Esophagus muscularis mucosa (tissue), 4 donors: Measurements from ENCODE around the gene ADAMTS7. TPM values are rescaled to one million over a fixed set of nuclear protein-coding genes. Genes with fewer than 3 reads are reported as not detected.
"Not testable (repeated sequence)": the region's sequence is repeated elsewhere in the genome, so short reads cannot be mapped to it uniquely, and the experiment has no call there.

ENCODE experiments used
- DNase-seq: peaks from one replicate; pipeline ENCODE4 v3.0.0-alpha.2; 2017; ENCODE audit errors: extremely low spot score
- H3K27ac ChIP-seq, 4 donors: fragments of 200-600 bp; sonication (generic); replicated peaks in 1 of 4; 1 replicate in 3 of 4; 2 replicates in 1 of 4; pipeline ENCODE4 v1.5.1; 2016 to 2019; ENCODE audit warnings: mild to moderate bottlenecking in 1 of 4
- H3K27me3 ChIP-seq, 4 donors: fragments of 200-600 bp; sonication (generic); one replicate each; pipeline versions ENCODE4 v1.5.1 to v1.6.0; 2016 to 2019
- H3K36me3 ChIP-seq, 4 donors: fragments of 200-600 bp; sonication (generic); one replicate each; pipeline ENCODE4 v1.5.1; 2016 to 2019
- H3K4me1 ChIP-seq, 4 donors: fragments of 200-600 bp; sonication (generic); one replicate each; pipeline ENCODE4 v1.5.1; 2016 to 2019
- H3K4me3 ChIP-seq, 4 donors: fragments of 200-600 bp; sonication (generic); 1 replicate in 2 of 4; 2 replicates in 2 of 4; pipeline ENCODE4 v1.5.1; 2016 to 2019; ENCODE audit warnings: mild to moderate bottlenecking in 4 of 4, moderate library complexity in 1 of 4
- H3K9me3 ChIP-seq, 4 donors: fragments of 200-600 bp; sonication (generic); 1 replicate in 3 of 4; 2 replicates in 1 of 4; pipeline ENCODE4 v1.5.1; 2016 to 2019
- EP300 ChIP-seq: sonication (generic); formaldehyde crosslinking; IDR thresholded peaks from one replicate; pipeline ENCODE4 v1.6.1; 2017; ENCODE audit warnings: antibody characterized with exemption
- POLR2A ChIP-seq: fragments of 450-650 bp; IDR thresholded peaks from one replicate; pipeline ENCODE4 v1.6.1; 2017; ENCODE audit warnings: antibody characterized with exemption, moderate library complexity, mild to moderate bottlenecking, low read depth
- POLR2AphosphoS5 ChIP-seq, 2 donors: sonication (generic); formaldehyde crosslinking; IDR thresholded peaks; one replicate each; pipeline ENCODE4 v1.6.1; 2017; ENCODE audit warnings: antibody characterized with exemption in 2 of 2
- WGBS: methylation state at CpG from one replicate; pipeline ENCODE4 v1.1.5; 2018; 5-methylcytosine and 5-hydroxymethylcytosine counted together
- intact Hi-C: fragments of 100-400 bp; cut with DNase I; formaldehyde crosslinking; loops from one replicate; pipeline ENCODE4 v1.15.1; 2023
- total RNA-seq, 4 donors: library from RNA; depleted of rRNA; stranded (reverse); fragments of >200 nt; gene quantifications; one replicate each; pipeline versions ENCODE4 v1.1.0 to v1.2.1, GENCODE V29; 2016
- TF ChIP-seq, protein P1 (sequence below), 3 experiments: fragments of 200-600 bp in 2 of 3; fragments of 450-650 bp in 1 of 3; sonication (generic) in 2 of 3; IDR thresholded peaks; one replicate each; pipeline ENCODE4 v1.5.1; 2017 to 2019; ENCODE audit warnings: antibody characterized with exemption in 3 of 3, mild to moderate bottlenecking in 2 of 3, moderate library complexity in 1 of 3

Gene ADAMTS7
- total RNA-seq, 4 donors from 2014 or later: 2.0 to 4.6 (median 2.3) TPM

DNA sequence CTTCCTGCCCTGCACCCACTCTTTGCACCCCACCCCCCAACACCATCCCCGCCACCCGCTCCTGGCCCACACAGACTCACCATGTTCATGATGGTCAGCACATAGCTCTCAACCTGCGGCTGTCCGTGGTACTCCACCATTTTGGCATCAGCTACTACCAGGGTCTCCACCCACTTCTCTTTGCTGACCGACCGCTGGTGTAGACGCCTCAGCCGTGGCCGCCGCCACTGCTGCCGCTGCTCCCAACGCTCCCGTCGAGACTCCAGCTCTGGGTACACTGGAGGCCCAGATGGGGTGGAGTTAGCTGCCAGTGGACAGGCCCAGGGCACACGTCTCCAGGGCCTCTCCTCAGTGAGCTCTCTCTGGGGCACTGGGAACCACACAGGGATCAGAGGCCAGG is 14.8 kb downstream of the ADAMTS7 start:
- Histone ChIP-seq H3K27me3 (no peaks in the 10 kb centered on the region), H3K4me3 (no peak overlapping the region), H3K36me3 (peaks cover 0 to 22% (median 8%) of the 10 kb centered on the region in 4 donors), H3K9me3 (no peaks in the 10 kb centered on the region), H3K27ac (no peak overlapping the region), H3K4me1 (peaks cover 0 to 12% (median 3%) of the 10 kb centered on the region in 4 donors)
- no peak for TF ChIP-seq POLR2AphosphoS5 (IDR thresholded peaks at IDR 0.05)
- TF ChIP-seq, protein P1, sequence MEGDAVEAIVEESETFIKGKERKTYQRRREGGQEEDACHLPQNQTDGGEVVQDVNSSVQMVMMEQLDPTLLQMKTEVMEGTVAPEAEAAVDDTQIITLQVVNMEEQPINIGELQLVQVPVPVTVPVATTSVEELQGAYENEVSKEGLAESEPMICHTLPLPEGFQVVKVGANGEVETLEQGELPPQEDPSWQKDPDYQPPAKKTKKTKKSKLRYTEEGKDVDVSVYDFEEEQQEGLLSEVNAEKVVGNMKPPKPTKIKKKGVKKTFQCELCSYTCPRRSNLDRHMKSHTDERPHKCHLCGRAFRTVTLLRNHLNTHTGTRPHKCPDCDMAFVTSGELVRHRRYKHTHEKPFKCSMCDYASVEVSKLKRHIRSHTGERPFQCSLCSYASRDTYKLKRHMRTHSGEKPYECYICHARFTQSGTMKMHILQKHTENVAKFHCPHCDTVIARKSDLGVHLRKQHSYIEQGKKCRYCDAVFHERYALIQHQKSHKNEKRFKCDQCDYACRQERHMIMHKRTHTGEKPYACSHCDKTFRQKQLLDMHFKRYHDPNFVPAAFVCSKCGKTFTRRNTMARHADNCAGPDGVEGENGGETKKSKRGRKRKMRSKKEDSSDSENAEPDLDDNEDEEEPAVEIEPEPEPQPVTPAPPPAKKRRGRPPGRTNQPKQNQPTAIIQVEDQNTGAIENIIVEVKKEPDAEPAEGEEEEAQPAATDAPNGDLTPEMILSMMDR (IDR thresholded peaks at IDR 0.05): no peak
- TF ChIP-seq EP300: no peak
- TF ChIP-seq POLR2A: no peak
- DNase-seq: no peak
- intact Hi-C loops: no loop called here
- 99% methylated on average over 8 of the region's 15 CpGs for WGBS

DNA sequence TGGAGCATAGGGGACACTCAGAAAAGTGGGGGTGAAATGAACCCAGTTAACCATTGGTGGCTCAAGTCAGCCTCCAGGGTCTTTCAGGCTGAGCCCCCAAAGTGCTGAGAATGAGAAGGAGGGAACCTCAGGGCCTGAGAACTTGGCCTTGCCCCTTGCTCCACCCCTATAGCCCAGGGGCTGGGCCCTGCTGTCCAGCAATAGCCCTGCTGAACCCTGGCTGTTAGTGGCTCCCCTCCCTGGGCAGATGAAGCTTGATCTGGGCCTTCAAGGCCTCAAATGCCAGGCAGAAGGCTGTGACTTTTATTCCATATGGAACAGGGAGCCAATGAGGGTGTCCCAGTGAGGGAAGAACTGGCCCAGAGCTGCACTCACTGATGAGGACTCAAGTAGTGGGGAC is 16.2 kb downstream of the ADAMTS7 start:
- Histone ChIP-seq H3K9me3 (no peaks in the 10 kb centered on the region), H3K4me1 (peaks cover 0 to 12% (median 3%) of the 10 kb centered on the region in 4 donors), H3K27ac (no peak overlapping the region), H3K36me3 (peaks cover 0 to 29% (median 14%) of the 10 kb centered on the region in 4 donors), H3K27me3 (no peaks in the 10 kb centered on the region), H3K4me3 (no peak overlapping the region)
- intact Hi-C loops: no loop called here
- TF ChIP-seq POLR2AphosphoS5 (IDR thresholded peaks at IDR 0.05): no peak
- TF ChIP-seq EP300: no peak
- TF ChIP-seq POLR2A: no peak
- TF ChIP-seq, protein P1 (IDR thresholded peaks at IDR 0.05): no peak
- DNase-seq: no peak

DNA sequence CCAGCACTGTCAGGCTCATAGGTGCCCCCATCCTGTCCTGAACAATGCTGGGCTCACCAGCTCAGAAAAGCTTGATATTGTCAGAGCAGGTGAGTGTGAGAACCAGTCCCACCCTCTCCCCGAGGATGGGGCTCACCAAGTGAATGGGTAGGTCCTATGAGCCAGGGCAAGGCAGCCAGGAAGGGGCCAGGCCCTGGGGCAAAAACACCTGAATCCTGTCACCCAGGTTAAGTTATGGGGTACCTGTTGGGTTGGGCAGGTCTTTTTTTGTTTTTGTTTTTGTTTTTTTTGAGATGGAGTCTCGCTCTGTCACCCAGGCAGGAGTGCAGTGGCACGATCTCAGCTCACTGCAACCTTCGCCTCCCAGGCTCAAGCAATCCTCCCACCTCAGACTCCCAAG is 16.8 kb downstream of the ADAMTS7 start:
- H3K36me3 ChIP-seq: peaks cover 0 to 34% (median 14%) of the 10 kb centered on the region in 4 donors
- H3K9me3 ChIP-seq, H3K27me3 ChIP-seq, H3K4me3 ChIP-seq, H3K27ac ChIP-seq, DNase-seq, intact Hi-C loops: not testable (repeated sequence)
- whole genome bisulfite sequencing: 95% methylated on average over 4 of the region's 4 CpGs
- peaks cover 0 to 12% (median 3%) of the 10 kb centered on the region in 4 donors for H3K4me1 ChIP-seq

DNA sequence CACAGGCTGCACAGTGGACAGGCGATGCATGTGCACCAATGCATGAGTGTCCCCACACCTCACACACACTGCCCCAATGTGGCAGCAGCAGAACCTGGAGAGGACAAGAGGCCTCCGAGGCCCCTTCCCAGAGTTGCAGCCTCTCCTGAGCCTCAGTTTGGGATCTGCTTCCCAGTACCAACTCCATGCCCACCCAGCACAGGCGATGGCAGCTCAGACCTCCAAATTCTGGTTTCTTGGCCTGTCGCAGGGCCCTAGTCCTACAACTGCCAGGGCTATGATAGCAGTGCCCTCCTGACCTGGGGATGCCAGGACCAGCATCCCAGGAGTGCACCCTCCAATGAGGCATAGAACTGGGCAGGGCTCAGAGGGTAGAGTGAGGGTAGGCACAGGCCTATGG is 19.9 kb downstream of the ADAMTS7 start:
- WGBS: 96% methylated on average over 4 of the region's 4 CpGs
- H3K4me3 ChIP-seq: no peak overlapping the region

DNA sequence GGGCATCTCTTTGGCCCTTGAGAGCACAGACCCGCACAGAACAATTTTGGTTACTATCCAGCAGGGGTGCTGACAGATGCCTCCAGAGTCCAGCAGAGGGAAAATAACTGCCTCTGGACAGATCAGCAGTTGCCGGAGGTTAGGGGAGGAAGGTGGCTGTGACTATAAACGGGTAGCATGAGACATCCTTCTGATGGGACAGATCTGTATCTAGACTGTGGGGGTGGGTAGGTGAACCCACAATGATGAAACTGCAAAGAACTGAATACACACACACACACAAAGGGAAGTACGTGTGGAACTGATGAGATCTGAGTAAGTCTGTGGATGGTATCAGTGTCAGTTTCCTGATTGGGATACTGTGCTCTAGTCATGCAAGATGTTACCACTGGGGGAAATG is 21.2 kb downstream of the ADAMTS7 start:
- no peak overlapping the region for H3K4me3 ChIP-seq
- no peaks in the 10 kb centered on the region for H3K4me1 ChIP-seq
- H3K27me3 ChIP-seq: no peaks in the 10 kb centered on the region
- WGBS: 70% methylated on average over 4 of the region's 4 CpGs
- H3K36me3 ChIP-seq: peaks cover 5 to 45% (median 28%) of the 10 kb centered on the region in 4 donors
- no peaks in the 10 kb centered on the region for H3K9me3 ChIP-seq
- TF ChIP-seq POLR2A (no peak), EP300 (no peak), POLR2AphosphoS5 (IDR thresholded peaks at IDR 0.05) (no peak)
- TF ChIP-seq, protein P1 (IDR thresholded peaks at IDR 0.05): no peak
- no peak overlapping the region for H3K27ac ChIP-seq
- DNase-seq: no peak
- intact Hi-C loops: no loop called here

More for the DNA sequence above, 19.9 kb downstream of the ADAMTS7 start:
- Histone ChIP-seq H3K36me3 (peaks cover 5 to 54% (median 30%) of the 10 kb centered on the region in 4 donors), H3K27ac (no peak overlapping the region), H3K4me1 (no peaks in the 10 kb centered on the region), H3K27me3 (no peaks in the 10 kb centered on the region), H3K9me3 (no peaks in the 10 kb centered on the region)
- no peak for DNase-seq
- intact Hi-C loops: no loop called here
- TF ChIP-seq, protein P1 (IDR thresholded peaks at IDR 0.05): no peak
- TF ChIP-seq POLR2A: no peak
- no peak for TF ChIP-seq POLR2AphosphoS5 (IDR thresholded peaks at IDR 0.05)
- no peak for TF ChIP-seq EP300
